Trophoblast cell (in vitro differentiated cells and primary cell): ENCODE data around the gene ANKRD18A.
"Not testable (repeated sequence)": the region's sequence is repeated elsewhere in the genome, so short reads cannot be mapped to it uniquely, and the experiment has no call there.

Source experiments
- DNase-seq, 2 donors: peaks; one replicate each; pipeline ENCODE4 v3.0.0-alpha.2; 2016
- H2AFZ ChIP-seq: 2 replicates; pipeline ENCODE4 v1.6.1; 2013; ENCODE audit warnings: low read length, moderate library complexity, mild to moderate bottlenecking; ENCODE audit not compliant: insufficient read depth, poor library complexity
- H2AK5ac ChIP-seq: 2 replicates; pipeline ENCODE4 v1.6.1; 2013; ENCODE audit warnings: mild to moderate bottlenecking, low read length
- H2BK120ac ChIP-seq: 2 replicates; pipeline ENCODE4 v1.6.1; 2013; ENCODE audit warnings: low read length, mild to moderate bottlenecking, moderate library complexity; ENCODE audit not compliant: insufficient read depth, poor library complexity
- H2BK12ac ChIP-seq: 2 replicates; pipeline ENCODE4 v1.6.1; 2013; ENCODE audit warnings: mild to moderate bottlenecking, low read length, moderate library complexity
- H2BK5ac ChIP-seq: 2 replicates; pipeline ENCODE4 v1.6.1; 2013; ENCODE audit warnings: low read length, low read depth, moderate library complexity, mild to moderate bottlenecking; ENCODE audit not compliant: poor library complexity
- H3K14ac ChIP-seq: 2 replicates; pipeline ENCODE4 v1.6.1; 2013; ENCODE audit warnings: mild to moderate bottlenecking, low read length
- H3K18ac ChIP-seq: 2 replicates; pipeline ENCODE4 v1.6.1; 2013; ENCODE audit warnings: mild to moderate bottlenecking, low read length
- H3K23ac ChIP-seq: 2 replicates; pipeline ENCODE4 v1.6.1; 2013; ENCODE audit warnings: low read length
- H3K27ac ChIP-seq: 2 replicates; pipeline ENCODE4 v1.5.1; 2013; ENCODE audit warnings: low read depth, mild to moderate bottlenecking, inconsistent platforms, low read length, moderate library complexity
- H3K27me3 ChIP-seq: 2 replicates; pipeline ENCODE4 v1.6.1; 2013; ENCODE audit warnings: inconsistent platforms, mild to moderate bottlenecking, low read length, moderate library complexity; ENCODE audit not compliant: insufficient read depth
- H3K36me3 ChIP-seq, 2 experiments: 1 replicate in 1 of 2; 2 replicates in 1 of 2; pipeline ENCODE4 v1.6.1; 2013; ENCODE audit warnings: low read length in 2 of 2, mild to moderate bottlenecking in 2 of 2, moderate library complexity in 1 of 2; ENCODE audit not compliant: insufficient read depth in 2 of 2, control insufficient read depth in 1 of 2
- H3K4ac ChIP-seq: 2 replicates; pipeline ENCODE4 v1.6.1; 2013; ENCODE audit warnings: low read depth, mild to moderate bottlenecking, low read length, moderate library complexity
- H3K4me1 ChIP-seq, 2 experiments: 1 replicate in 1 of 2; 2 replicates in 1 of 2; pipeline ENCODE4 v1.6.1; 2013; ENCODE audit warnings: low read length in 2 of 2, mild to moderate bottlenecking in 2 of 2, moderate library complexity in 1 of 2; ENCODE audit not compliant: insufficient read depth in 2 of 2, control insufficient read depth in 1 of 2
- H3K4me2 ChIP-seq: 2 replicates; pipeline ENCODE4 v1.6.1; 2013; ENCODE audit warnings: inconsistent platforms, mild to moderate bottlenecking, low read length, moderate library complexity
- H3K4me3 ChIP-seq: 2 replicates; pipeline ENCODE4 v1.5.1; 2013; ENCODE audit warnings: mild to moderate bottlenecking, low read depth, low read length, inconsistent platforms
- H3K79me1 ChIP-seq: one replicate; pipeline ENCODE4 v1.6.1; 2013; ENCODE audit warnings: low read length
- H3K79me2 ChIP-seq: 2 replicates; pipeline ENCODE4 v1.6.1; 2013; ENCODE audit warnings: low read length, mild to moderate bottlenecking; ENCODE audit not compliant: control insufficient read depth, insufficient read depth, poor library complexity
- H3K9ac ChIP-seq: 2 replicates; pipeline ENCODE4 v1.6.1; 2013; ENCODE audit warnings: mild to moderate bottlenecking, low read length
- H3K9me3 ChIP-seq: 2 replicates; pipeline ENCODE4 v1.6.1; 2013; ENCODE audit warnings: low read depth, mild to moderate bottlenecking, control low read depth, inconsistent platforms, low read length; ENCODE audit not compliant: insufficient read depth
- H4K12ac ChIP-seq: 2 replicates; pipeline ENCODE4 v1.6.1; 2013; ENCODE audit warnings: low read depth, mild to moderate bottlenecking, low read length, moderate library complexity
- H4K8ac ChIP-seq: 2 replicates; pipeline ENCODE4 v1.6.1; 2013; ENCODE audit warnings: low read depth, mild to moderate bottlenecking, low read length, moderate library complexity
- H4K91ac ChIP-seq: one replicate; pipeline ENCODE4 v1.6.1; 2013; ENCODE audit warnings: low read depth, mild to moderate bottlenecking, low read length, moderate library complexity
- WGBS: extraction: QIAGEN DNeasy Blood & Tissue Kit; methylation state at CpG from one replicate; pipeline ENCODE4 v1.1.7; 2013; ENCODE audit warnings: missing lambda C conversion rate; ENCODE audit not compliant: insufficient read length, insufficient coverage; ENCODE audit errors: extremely low coverage; 5-methylcytosine and 5-hydroxymethylcytosine counted together

Gene ANKRD18A

DNA sequence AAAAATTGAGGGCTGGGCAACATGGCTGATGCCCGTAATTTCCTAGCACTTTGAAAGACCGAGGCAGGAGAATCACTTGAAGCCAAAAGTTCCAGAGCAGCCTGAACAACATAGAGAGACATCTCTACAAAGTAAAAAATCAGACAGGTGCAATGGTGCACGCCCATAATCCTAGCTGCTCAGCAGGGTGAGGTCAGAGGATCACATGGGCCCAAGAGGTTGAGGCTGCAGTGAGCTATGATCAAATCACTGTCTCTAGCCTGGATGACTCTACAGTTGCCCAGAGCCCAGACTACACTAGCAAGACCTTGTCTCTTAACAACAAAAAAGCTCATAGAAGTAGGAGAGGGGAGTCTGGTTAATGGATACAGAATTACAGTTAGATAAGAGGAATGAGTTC, 40.3 kb downstream of the ANKRD18A start:
- no CpG with 5 or more reads among the region's 3 CpGs for WGBS
- not testable (repeated sequence) for H3K27ac ChIP-seq, H3K4me3 ChIP-seq, H3K23ac ChIP-seq, H3K79me1 ChIP-seq, DNase-seq, H2AFZ ChIP-seq, H3K4ac ChIP-seq, H2BK5ac ChIP-seq, H3K9ac ChIP-seq, H2BK12ac ChIP-seq, H3K4me2 ChIP-seq, H3K4me1 ChIP-seq, H3K9me3 ChIP-seq, H3K36me3 ChIP-seq, H4K12ac ChIP-seq, H4K91ac ChIP-seq, H2BK120ac ChIP-seq, H3K27me3 ChIP-seq, H3K79me2 ChIP-seq, H4K8ac ChIP-seq, H3K18ac ChIP-seq, H2AK5ac ChIP-seq, H3K14ac ChIP-seq

DNA sequence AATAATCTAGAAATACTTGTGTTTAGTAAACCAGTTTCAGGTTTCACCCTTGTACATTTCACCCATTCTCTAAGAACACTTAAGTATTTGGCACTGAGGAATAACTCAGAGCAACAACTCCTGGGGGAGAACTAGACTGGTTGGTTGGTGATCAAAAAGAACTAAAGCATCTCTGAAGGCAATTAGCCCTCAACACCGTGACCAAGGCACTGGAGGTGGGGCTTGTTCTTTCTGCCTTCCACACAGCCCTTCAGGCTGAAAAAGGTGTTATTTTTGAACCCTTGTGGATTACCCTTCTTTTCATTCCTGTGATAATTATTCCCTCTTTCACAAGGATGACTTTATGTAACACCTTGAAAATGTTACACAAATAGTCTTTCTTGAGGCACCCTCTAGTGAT, 44.2 kb downstream of the ANKRD18A start:
- not testable (repeated sequence) for H3K4me1 ChIP-seq, H3K18ac ChIP-seq
- no CpG with 5 or more reads among the region's 1 CpG for WGBS

DNA sequence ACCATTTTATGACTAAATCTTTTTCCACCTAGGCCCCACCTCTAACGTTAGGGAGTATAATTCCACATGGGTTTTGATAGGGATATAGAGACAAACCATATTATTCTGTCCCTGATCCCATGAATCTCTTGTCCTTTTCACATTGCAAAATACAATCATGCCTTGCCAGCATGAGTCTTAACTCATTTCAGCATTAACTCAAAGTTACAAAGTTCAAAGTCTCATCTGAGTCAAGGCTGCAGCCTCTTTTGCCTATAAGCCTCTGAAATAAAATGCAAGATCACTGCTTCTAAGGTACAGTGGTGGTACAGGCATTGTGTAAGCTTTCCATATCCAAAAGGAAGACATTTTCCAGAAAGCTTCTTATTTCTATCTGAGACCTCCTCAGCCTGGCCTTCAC, 54.3 kb downstream of the ANKRD18A start:
- H3K36me3 ChIP-seq, H3K9ac ChIP-seq, H4K91ac ChIP-seq, H2BK5ac ChIP-seq, H3K18ac ChIP-seq, H2AK5ac ChIP-seq, H3K14ac ChIP-seq, H3K9me3 ChIP-seq, H3K4ac ChIP-seq, H3K23ac ChIP-seq, H2AFZ ChIP-seq, H3K27ac ChIP-seq, H3K27me3 ChIP-seq, H4K12ac ChIP-seq, H4K8ac ChIP-seq, H3K4me1 ChIP-seq, H3K79me2 ChIP-seq, H3K4me3 ChIP-seq, H2BK120ac ChIP-seq, H3K4me2 ChIP-seq, H2BK12ac ChIP-seq, DNase-seq, H3K79me1 ChIP-seq: not testable (repeated sequence)
- no CpG with 5 or more reads among the region's 1 CpG for WGBS

More for the DNA sequence above, 44.2 kb downstream of the ANKRD18A start:
- not testable (repeated sequence) for H3K27ac ChIP-seq, H3K36me3 ChIP-seq, H4K12ac ChIP-seq, H3K23ac ChIP-seq, H3K79me2 ChIP-seq, H2AFZ ChIP-seq, DNase-seq, H3K4ac ChIP-seq, H4K8ac ChIP-seq, H3K9me3 ChIP-seq, H3K14ac ChIP-seq, H2BK5ac ChIP-seq, H4K91ac ChIP-seq, H3K27me3 ChIP-seq, H2AK5ac ChIP-seq, H3K4me3 ChIP-seq, H3K79me1 ChIP-seq, H2BK120ac ChIP-seq, H3K4me2 ChIP-seq, H3K9ac ChIP-seq, H2BK12ac ChIP-seq

DNA sequence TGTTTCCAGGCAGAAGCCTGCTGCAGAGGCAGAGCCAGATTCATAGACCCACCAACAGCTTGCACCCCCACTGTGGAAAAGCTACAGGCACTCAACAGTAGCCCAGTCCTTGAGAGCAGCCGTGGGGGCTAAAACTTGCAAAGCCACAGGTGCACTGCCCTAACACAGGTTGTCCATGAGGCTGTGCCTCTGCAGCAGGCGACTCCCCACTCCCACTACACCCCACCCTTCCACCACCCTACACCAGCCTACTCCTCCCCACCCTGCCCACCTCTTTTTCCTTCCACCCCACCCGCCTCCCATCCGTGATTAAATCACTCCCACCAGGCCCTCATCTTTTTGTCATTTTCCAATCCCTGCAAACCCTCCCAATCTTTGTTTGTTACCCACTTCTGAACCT, 55.2 kb downstream of the ANKRD18A start:
- H3K4ac ChIP-seq, H3K36me3 ChIP-seq, H3K4me2 ChIP-seq, H3K27ac ChIP-seq, H2BK12ac ChIP-seq, H2BK120ac ChIP-seq, H3K9me3 ChIP-seq, H4K91ac ChIP-seq, DNase-seq, H2AFZ ChIP-seq, H3K27me3 ChIP-seq, H3K4me3 ChIP-seq, H2BK5ac ChIP-seq, H2AK5ac ChIP-seq, H3K4me1 ChIP-seq, H4K12ac ChIP-seq, H3K23ac ChIP-seq, H3K9ac ChIP-seq, H3K79me2 ChIP-seq, H3K14ac ChIP-seq, H3K18ac ChIP-seq, H3K79me1 ChIP-seq, H4K8ac ChIP-seq: not testable (repeated sequence)
- WGBS, result no CpG with 5 or more reads among the region's 4 CpGs
